RWPE2 (cell line): ENCODE data around the gene DALRD3.

ENCODE experiments used
- ATAC-seq: fragments of 200-7000 bp; cut with Tn5 transposase; 3 replicates; pipeline ENCODE4 v1.9.1; 2021; ENCODE audit warnings: low read depth
- DNase-seq: peaks from one replicate; pipeline ENCODE4 v3.0.0-alpha.2; 2020; ENCODE audit warnings: low spot score
- H3K27ac ChIP-seq: fragments of 450-650 bp; 2 replicates; pipeline ENCODE4 v1.5.1; 2017; ENCODE audit warnings: mild to moderate bottlenecking; ENCODE audit not compliant: poor library complexity, severe bottlenecking
- H3K27me3 ChIP-seq: fragments of 250-450 bp; sonication (Bioruptor Pico); 2 replicates; pipeline ENCODE4 v1.5.1; 2021; ENCODE audit warnings: mild to moderate bottlenecking, moderate library complexity; ENCODE audit not compliant: insufficient read depth, poor library complexity, severe bottlenecking
- H3K36me3 ChIP-seq: fragments of 250-450 bp; sonication (Bioruptor Pico); 2 replicates; pipeline ENCODE4 v1.5.1; 2020; ENCODE audit warnings: low read depth, mild to moderate bottlenecking, moderate library complexity
- H3K4me1 ChIP-seq: fragments of 250-450 bp; sonication (Bioruptor Pico); 2 replicates; pipeline ENCODE4 v1.5.1; 2021; ENCODE audit warnings: mild to moderate bottlenecking, moderate library complexity; ENCODE audit not compliant: insufficient read depth, poor library complexity, severe bottlenecking
- H3K4me3 ChIP-seq: fragments of 250-450 bp; sonication (Bioruptor Pico); 2 replicates; pipeline ENCODE4 v1.5.1; 2021; ENCODE audit warnings: mild to moderate bottlenecking, moderate library complexity; ENCODE audit not compliant: severe bottlenecking
- H3K9me3 ChIP-seq: fragments of 250-450 bp; sonication (Bioruptor Pico); 2 replicates; pipeline ENCODE4 v1.5.1; 2021; ENCODE audit warnings: mild to moderate bottlenecking, moderate library complexity; ENCODE audit not compliant: severe bottlenecking
- TF ChIP-seq, protein P1 (sequence below): fragments of 450-650 bp; IDR thresholded peaks from one replicate; pipeline ENCODE4 v1.5.1; 2017; ENCODE audit warnings: mild to moderate bottlenecking, moderate library complexity; ENCODE audit not compliant: poor library complexity, severe bottlenecking

DALRD3 gene, protein sequence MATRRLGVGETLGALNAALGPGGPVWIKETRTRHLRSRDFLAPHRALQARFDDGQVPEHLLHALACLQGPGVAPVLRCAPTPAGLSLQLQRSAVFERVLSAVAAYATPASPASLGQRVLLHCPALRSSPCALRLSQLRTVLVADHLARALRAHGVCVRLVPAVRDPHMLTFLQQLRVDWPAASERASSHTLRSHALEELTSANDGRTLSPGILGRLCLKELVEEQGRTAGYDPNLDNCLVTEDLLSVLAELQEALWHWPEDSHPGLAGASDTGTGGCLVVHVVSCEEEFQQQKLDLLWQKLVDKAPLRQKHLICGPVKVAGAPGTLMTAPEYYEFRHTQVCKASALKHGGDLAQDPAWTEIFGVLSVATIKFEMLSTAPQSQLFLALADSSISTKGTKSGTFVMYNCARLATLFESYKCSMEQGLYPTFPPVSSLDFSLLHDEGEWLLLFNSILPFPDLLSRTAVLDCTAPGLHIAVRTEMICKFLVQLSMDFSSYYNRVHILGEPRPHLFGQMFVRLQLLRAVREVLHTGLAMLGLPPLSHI

GRCh38 chr3:49017971-49018706 lies at the start of gene DALRD3:
Gene DALRD3 (minus strand): TSS chr3:49018580. CDS start chr3:49018564, 16 bp downstream.
- H3K4me1 ChIP-seq = peaks cover 4% of the 10 kb centered on the region
- TF ChIP-seq, protein P1, sequence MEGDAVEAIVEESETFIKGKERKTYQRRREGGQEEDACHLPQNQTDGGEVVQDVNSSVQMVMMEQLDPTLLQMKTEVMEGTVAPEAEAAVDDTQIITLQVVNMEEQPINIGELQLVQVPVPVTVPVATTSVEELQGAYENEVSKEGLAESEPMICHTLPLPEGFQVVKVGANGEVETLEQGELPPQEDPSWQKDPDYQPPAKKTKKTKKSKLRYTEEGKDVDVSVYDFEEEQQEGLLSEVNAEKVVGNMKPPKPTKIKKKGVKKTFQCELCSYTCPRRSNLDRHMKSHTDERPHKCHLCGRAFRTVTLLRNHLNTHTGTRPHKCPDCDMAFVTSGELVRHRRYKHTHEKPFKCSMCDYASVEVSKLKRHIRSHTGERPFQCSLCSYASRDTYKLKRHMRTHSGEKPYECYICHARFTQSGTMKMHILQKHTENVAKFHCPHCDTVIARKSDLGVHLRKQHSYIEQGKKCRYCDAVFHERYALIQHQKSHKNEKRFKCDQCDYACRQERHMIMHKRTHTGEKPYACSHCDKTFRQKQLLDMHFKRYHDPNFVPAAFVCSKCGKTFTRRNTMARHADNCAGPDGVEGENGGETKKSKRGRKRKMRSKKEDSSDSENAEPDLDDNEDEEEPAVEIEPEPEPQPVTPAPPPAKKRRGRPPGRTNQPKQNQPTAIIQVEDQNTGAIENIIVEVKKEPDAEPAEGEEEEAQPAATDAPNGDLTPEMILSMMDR = no peak
- H3K36me3 ChIP-seq = peaks cover 43% of the 10 kb centered on the region
- ATAC-seq (peak; percentile 29), DNase-seq (no peak)
- peak within 1 kb of the TSS; percentile 88 for H3K27ac ChIP-seq
- peak within 1 kb of the TSS; percentile 55 for H3K4me3 ChIP-seq
- no peaks in the 10 kb centered on the region for H3K27me3 ChIP-seq
- no peaks in the 10 kb centered on the region for H3K9me3 ChIP-seq

DNA sequence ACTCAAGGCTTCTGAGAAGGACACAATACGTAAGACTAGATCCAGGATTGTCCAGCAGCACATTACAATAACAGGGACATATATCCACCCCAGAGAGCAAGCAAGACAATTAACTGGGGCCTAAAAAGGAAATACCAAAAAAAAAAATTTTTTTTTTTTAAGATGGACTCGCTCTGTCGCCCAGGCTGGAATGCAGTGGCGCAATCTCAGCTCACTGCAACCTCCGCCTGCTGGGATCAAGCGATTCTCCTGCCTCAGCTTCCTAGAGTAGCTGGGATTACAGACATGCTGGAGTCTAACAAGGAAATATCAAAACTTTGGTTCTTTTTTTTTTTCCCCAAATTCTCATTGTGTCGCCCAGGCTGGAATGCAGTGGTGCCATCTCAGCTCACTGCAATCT lies 39.6 kb upstream of the DALRD3 start:
- no peak for ATAC-seq
- Histone ChIP-seq H3K36me3 (peaks cover 64% of the 10 kb centered on the region), H3K9me3 (no peaks in the 10 kb centered on the region)

DNA sequence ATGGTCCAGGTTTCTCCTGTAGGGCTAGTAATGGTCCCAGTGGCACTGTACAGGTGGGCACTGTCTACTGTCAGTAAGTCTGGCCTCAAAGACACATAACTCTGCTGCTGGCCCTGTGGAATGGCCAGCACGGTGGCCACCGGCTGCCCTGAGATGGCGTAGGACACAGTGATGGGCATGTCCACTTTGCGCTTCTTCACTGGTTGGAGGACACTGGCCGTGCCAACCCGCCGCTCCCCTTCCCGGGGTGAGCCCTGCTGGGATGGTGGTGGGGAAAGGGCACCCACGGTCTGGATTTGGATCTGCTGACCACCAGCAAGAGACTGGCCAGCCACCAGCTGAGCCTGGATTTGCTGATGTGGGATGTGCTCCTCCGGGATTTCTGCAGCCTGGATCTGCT lies 38.9 kb upstream of the DALRD3 start:
- no peak for DNase-seq
- no peak overlapping the region for H3K4me3 ChIP-seq
- H3K4me1 ChIP-seq = no peaks in the 10 kb centered on the region
- no peaks in the 10 kb centered on the region for H3K9me3 ChIP-seq
- TF ChIP-seq, protein P1 = no peak
- H3K27ac ChIP-seq = no peak overlapping the region
- no peaks in the 10 kb centered on the region for H3K27me3 ChIP-seq
- peaks cover 69% of the 10 kb centered on the region for H3K36me3 ChIP-seq
- no peak for ATAC-seq

More for the DNA sequence above, 39.6 kb upstream of the DALRD3 start:
- H3K27me3 ChIP-seq = no peaks in the 10 kb centered on the region
- no peak for DNase-seq
- H3K4me3 ChIP-seq = no peak overlapping the region
- no peaks in the 10 kb centered on the region for H3K4me1 ChIP-seq
- TF ChIP-seq, protein P1 = no peak
- H3K27ac ChIP-seq = no peak overlapping the region

- Histone ChIP-seq H3K9me3 (no peaks in the 10 kb centered on the region), H3K27ac (no peak overlapping the region), H3K4me3 (no peak overlapping the region), H3K4me1 (no peaks in the 10 kb centered on the region), H3K36me3 (peaks cover 71% of the 10 kb centered on the region), H3K27me3 (no peaks in the 10 kb centered on the region)
- ATAC-seq = no peak
- TF ChIP-seq, protein P1 = no peak
- DNase-seq = no peak
Observed at GRCh38 chr3:49054344-49054862, 36.0 kb upstream of the DALRD3 start.
